B cell (primary cell): ENCODE measurements around the gene SEH1L. TPM values are rescaled to one million over a fixed set of nuclear protein-coding genes. Genes with fewer than 3 reads are reported as not detected.
A peak's percentile ranks its signal among the peaks of the same experiment; 100 is the strongest.

Experiments
- ATAC-seq: fragments of 200-7000 bp; cut with Tn5 transposase; one replicate; pipeline ENCODE4 v1.10.0; 2021; ENCODE audit warnings: low read depth, mild to moderate bottlenecking, moderate number of reproducible peaks, moderate library complexity
- CTCF ChIA-PET: fragments of 350-600 bp; sonication (Branson Sonifier 250); formaldehyde crosslinking; loops from one replicate; lab custom pipeline; 2021; ENCODE audit warnings: antibody characterized with exemption, inconsistent platforms; lab: Charles Lee
- POLR2A ChIA-PET: fragments of 350-600 bp; sonication (Branson Sonifier 250); formaldehyde crosslinking; loops from one replicate; lab custom pipeline; 2021; ENCODE audit warnings: antibody characterized with exemption; lab: Charles Lee
- DNase-seq: peaks from one replicate; pipeline ENCODE4 v3.0.0; 2013
- H2AFZ ChIP-seq: 2 replicates; pipeline ENCODE4 v1.6.1; 2012; ENCODE audit warnings: mild to moderate bottlenecking, low read depth, low read length; ENCODE audit not compliant: insufficient read depth, poor library complexity, severe bottlenecking
- H3K27ac ChIP-seq, 2 donors: 1 replicate in 1 of 2; 2 replicates in 1 of 2; pipeline ENCODE4 v1.5.1; 2012 to 2013; ENCODE audit warnings: low read length in 2 of 2, mild to moderate bottlenecking in 2 of 2, moderate library complexity in 1 of 2
- H3K27me3 ChIP-seq, 4 experiments: fragments of 200-600 bp in 1 of 4; sonication (generic) in 1 of 4; replicated peaks in 1 of 4; 1 replicate in 2 of 4; 2 replicates in 2 of 4; pipeline versions ENCODE4 v1.6.1 to v1.7.0; 2013 to 2016; ENCODE audit warnings: low read length in 3 of 4, mild to moderate bottlenecking in 2 of 4, mixed read lengths in 1 of 4, moderate library complexity in 1 of 4; ENCODE audit not compliant: insufficient read depth in 4 of 4, control insufficient read depth in 3 of 4; ENCODE audit errors: control extremely low read depth in 1 of 4
- H3K36me3 ChIP-seq, 2 experiments: replicated peaks in 1 of 2; 1 replicate in 1 of 2; 2 replicates in 1 of 2; pipeline versions ENCODE4 v1.6.1 to v1.7.1; 2013; ENCODE audit warnings: low read length in 1 of 2; ENCODE audit not compliant: insufficient read depth in 2 of 2, control insufficient read depth in 1 of 2; ENCODE audit errors: control extremely low read depth in 1 of 2, extremely low read depth in 1 of 2
- H3K4me1 ChIP-seq, 2 donors: fragments of 200-600 bp in 1 of 2; sonication (generic) in 1 of 2; 1 replicate in 1 of 2; 2 replicates in 1 of 2; pipeline versions ENCODE4 v1.5.1 to v1.6.1; 2013 to 2017; ENCODE audit warnings: low read length in 2 of 2; ENCODE audit not compliant: control insufficient read depth in 2 of 2, insufficient read depth in 2 of 2
- H3K4me2 ChIP-seq: replicated peaks from 2 replicates; pipeline ENCODE3; 2012; ENCODE audit warnings: mild to moderate bottlenecking, low read depth, low read length; ENCODE audit not compliant: poor library complexity, severe bottlenecking
- H3K4me3 ChIP-seq, 5 experiments: fragments of 200-600 bp in 1 of 5; sonication (generic) in 1 of 5; 1 replicate in 3 of 5; 2 replicates in 2 of 5; pipeline versions ENCODE4 v1.5.1 to v1.7.0; 2011 to 2016; ENCODE audit warnings: low read length in 4 of 5, mild to moderate bottlenecking in 4 of 5, low read depth in 2 of 5, control low read depth in 1 of 5, moderate library complexity in 1 of 5; ENCODE audit not compliant: insufficient read depth in 1 of 5; ENCODE audit errors: control extremely low read depth in 1 of 5, extremely low read depth in 1 of 5
- H3K79me2 ChIP-seq: fragments of 200-600 bp; sonication (generic); one replicate; pipeline ENCODE4 v1.6.0; 2016; ENCODE audit warnings: low read length; ENCODE audit not compliant: control insufficient read depth, insufficient read depth
- H3K9ac ChIP-seq: fragments of 200-600 bp; sonication (generic); 2 replicates; pipeline ENCODE4 v1.6.1; 2017; ENCODE audit warnings: mild to moderate bottlenecking, low read length, moderate library complexity
- H3K9me3 ChIP-seq, 3 donors: one replicate each; pipeline versions ENCODE4 v1.6.1 to v1.7.1; 2013; ENCODE audit warnings: low read length in 2 of 3; ENCODE audit not compliant: control insufficient read depth in 2 of 3, insufficient read depth in 1 of 3; ENCODE audit errors: control extremely low read depth in 1 of 3
- H4K20me1 ChIP-seq: 2 replicates; pipeline ENCODE4 v1.6.0; 2012; ENCODE audit warnings: mild to moderate bottlenecking, low read length; ENCODE audit not compliant: insufficient read depth, control insufficient read depth, poor library complexity, severe bottlenecking
- H3K27ac Mint-ChIP-seq: one replicate; pipeline ENCODE4 v1.8.0; 2021; ENCODE audit warnings: mixed read lengths
- H3K27me3 Mint-ChIP-seq: one replicate; pipeline ENCODE4 v1.8.0; 2021; ENCODE audit warnings: mixed read lengths
- H3K4me1 Mint-ChIP-seq: one replicate; pipeline ENCODE4 v1.8.0; 2021; ENCODE audit warnings: mixed read lengths
- H3K4me3 Mint-ChIP-seq: one replicate; pipeline ENCODE4 v1.8.0; 2021; ENCODE audit warnings: mixed read lengths
- H3K9me3 Mint-ChIP-seq: one replicate; pipeline ENCODE4 v1.8.0; 2022; ENCODE audit warnings: mixed read lengths; ENCODE audit not compliant: insufficient read depth
- CTCF ChIP-seq: fragments of 200-600 bp; IDR thresholded peaks from one replicate; pipeline ENCODE4 v1.8.0; 2022; ENCODE audit warnings: antibody characterized with exemption, mild to moderate bottlenecking
- EZH2 ChIP-seq: IDR thresholded peaks from 2 replicates; pipeline ENCODE4 v1.6.1; 2012; ENCODE audit warnings: borderline replicate concordance, low read depth, mild to moderate bottlenecking, moderate library complexity, low read length; ENCODE audit not compliant: insufficient read depth, poor library complexity, severe bottlenecking
- WGBS: methylation state at CpG from one replicate; pipeline ENCODE4 v1.1.5; 2013; ENCODE audit warnings: missing lambda C conversion rate; ENCODE audit not compliant: insufficient coverage; 5-methylcytosine and 5-hydroxymethylcytosine counted together
- intact Hi-C: fragments of 100-400 bp; cut with micrococcal nuclease; formaldehyde crosslinking; loops from one replicate; pipeline ENCODE4 v1.10.0; 2022
- polyA plus RNA-seq: library from polyadenylated mRNA; depleted of rRNA; stranded (reverse); fragments of >200 nt; gene quantifications from 2 replicates; pipeline ENCODE4 v1.2.3, GENCODE V29; 2012
- total RNA-seq, 2 donors: library from RNA; stranded (reverse); fragments of 120-200 nt in 1 of 2; gene quantifications; 1 replicate in 1 of 2; 2 replicates in 1 of 2; pipeline versions ENCODE4 v1.2.3 to v1.2.4, GENCODE V29; 2013 to 2022

Gene SEH1L
- total and polyA plus RNA-seq, 2 donors (not counting 1 experiment from before 2014, with no cell fraction given) = 8.7 to 46.4 TPM

- H3K27me3 ChIP-seq = no peaks in the 10 kb centered on the region
- TF ChIP-seq EZH2 (no peak), CTCF (no peak)
- no peaks in the 10 kb centered on the region for H3K27me3 Mint-ChIP-seq
- H2AFZ ChIP-seq = peak overlapping the region; percentile 97
- H3K27ac ChIP-seq = peak overlapping the region; percentile 67 to 88
- peaks cover 2 to 6% of the 10 kb centered on the region in 2 experiments for H3K36me3 ChIP-seq
- ChIA-PET CTCF (interaction anchor here (0.6 kb wide), 1 partner anchor 165 kb away, joined by 3 read pairs; no protein-coding TSS in a partner anchor), POLR2A (no interaction called here)
- H3K9me3 Mint-ChIP-seq = no peaks in the 10 kb centered on the region
- peaks cover 42% of the 10 kb centered on the region for H4K20me1 ChIP-seq
- H3K9ac ChIP-seq = peak overlapping the region; percentile 92
- H3K4me3 Mint-ChIP-seq = peak overlapping the region; percentile 99
- H3K4me2 ChIP-seq = peak overlapping the region; percentile 69
- peak overlapping the region; percentile 97 for H3K27ac Mint-ChIP-seq
- 0% methylated on average over 2 of the region's 7 CpGs for WGBS
- ATAC-seq (no peak), DNase-seq (no peak)
- no peaks in the 10 kb centered on the region for H3K9me3 ChIP-seq
- H3K4me1 Mint-ChIP-seq = peaks cover 36% of the 10 kb centered on the region
- H3K79me2 ChIP-seq = peaks cover 56% of the 10 kb centered on the region
- intact Hi-C loops = loop anchor here (1.0 to 5.0 kb wide), 10 partner anchors 43 to 735 kb away; partner anchors contain the start of genes AFG3L2, CEP76, FAM210A and RNMT
- H3K4me3 ChIP-seq = peak overlapping the region; percentile 63 to 91 (median 84)
- peaks cover 19 to 25% of the 10 kb centered on the region in 2 donors for H3K4me1 ChIP-seq
Observed at GRCh38 chr18:12991821-12992179, 44.0 kb downstream of the SEH1L start.

- Histone ChIP-seq H3K9ac (no peak overlapping the region), H2AFZ (no peak overlapping the region), H3K27ac (no peak overlapping the region), H3K4me2 (no peak overlapping the region), H3K4me3 (no peak overlapping the region), H3K36me3 (peaks cover 3 to 5% of the 10 kb centered on the region in 2 experiments), H3K4me1 (peaks cover 19 to 25% of the 10 kb centered on the region in 2 donors), H4K20me1 (peaks cover 47% of the 10 kb centered on the region), H3K27me3 (no peaks in the 10 kb centered on the region), H3K9me3 (no peaks in the 10 kb centered on the region), H3K79me2 (peaks cover 72% of the 10 kb centered on the region)
- no peaks in the 10 kb centered on the region for H3K9me3 Mint-ChIP-seq
- POLR2A ChIA-PET = no interaction called here
- intact Hi-C loops = loop anchor here (2.0 to 5.0 kb wide), 4 partner anchors 59 to 619 kb away; no protein-coding TSS in a partner anchor
- no peaks in the 10 kb centered on the region for H3K27me3 Mint-ChIP-seq
- no peak overlapping the region for H3K27ac Mint-ChIP-seq
- no peak for DNase-seq
- H3K4me3 Mint-ChIP-seq = no peak overlapping the region
- WGBS = 100% methylated on average over 1 of the region's 2 CpGs
- no peak for ATAC-seq
- TF ChIP-seq EZH2 (no peak), CTCF (no peak)
- H3K4me1 Mint-ChIP-seq = peaks cover 41% of the 10 kb centered on the region
- CTCF ChIA-PET = no interaction called here
Observed at GRCh38 chr18:12993439-12993838, 45.6 kb downstream of the SEH1L start.
